ENCODE data around the gene BACH2. TPM values are rescaled to one million over a fixed set of nuclear protein-coding genes. Genes with fewer than 3 reads are reported as not detected.
A peak's percentile ranks its signal among the peaks of the same experiment; 100 is the strongest.

Gene BACH2
- total and polyA plus RNA-seq, 9 of the 15 experiments (the other 6 are each of a cell fraction or from before 2014, with no cell fraction given) = 0.06 to 3.1 (median 0.59) TPM

GRCh38 chr6:90294989-90295853 lies 1.4 kb downstream of the BACH2 start:
- ATAC-seq = peak; percentile 18
- Histone ChIP-seq H3K4me3 (peak overlapping the region; percentile 63), H3K9me3 (replicated peaks; ENCODE audit: control insufficient read depth, insufficient read depth, low read depth, low read length) (no peaks in the 10 kb centered on the region), H3K27me3 (ENCODE audit: control insufficient read depth in 2 of 2, insufficient read depth in 2 of 2, low read length in 2 of 2) (peaks cover 13 to 27% of the 10 kb centered on the region in 2 experiments; a peak in 4 of 5 replicates), H3K9ac (ENCODE audit: insufficient read depth in 1 of 2, low read depth in 2 of 2, low read length in 2 of 2) (peak overlapping the region; percentile 6 to 88; a peak in 3 of 4 replicates), H3K27ac (ENCODE audit: extremely low read depth, low read depth, low read length) (no peak overlapping the region), H4K20me1 (replicated peaks; ENCODE audit: control insufficient read depth, insufficient read depth, low read length) (no peaks in the 10 kb centered on the region; the same call in 1 of the 2 replicates), H3K9me1 (ENCODE audit: control insufficient read depth, insufficient read depth, low read length) (no peaks in the 10 kb centered on the region), H3K36me3 (ENCODE audit: control insufficient read depth, insufficient read depth, low read length) (no peaks in the 10 kb centered on the region), H2AFZ (ENCODE audit: low read depth, low read length) (peak overlapping the region; percentile 61), H3K79me2 (ENCODE audit: control insufficient read depth, insufficient read depth, low read length) (no peaks in the 10 kb centered on the region), H3K4me1 (replicated peaks in 1 of 2; ENCODE audit: control insufficient read depth in 2 of 2, insufficient read depth in 2 of 2, low read length in 2 of 2) (peaks cover 6 to 23% of the 10 kb centered on the region in 2 experiments; a peak in 4 of 5 replicates), H3K4me2 (ENCODE audit: insufficient read depth, low read length) (peak overlapping the region; percentile 70)
- CTCF ChIA-PET (ENCODE audit: low intra/inter-chr PET ratio) = no interaction called here
- WGBS (ENCODE audit: insufficient coverage, low coverage, missing lambda C conversion rate) = 4% methylated on average over 62 of the region's 79 CpGs
- POLR2A ChIA-PET = interaction anchor here (0.7 to 1.2 kb wide), 2 partner anchors 9 to 412 kb away, joined by 3 to 4 read pairs; no protein-coding TSS in a partner anchor
- no TSS peak for BruUV-seq (replicated peaks)
- in situ Hi-C loops (cut with MboI) (no loop called here), intact Hi-C loops (cut with micrococcal nuclease) (no loop called here)
- DNase-seq (ENCODE audit: extremely low read depth in 1 of 4, low spot score in 3 of 4) = peak; percentile 25 to 35 (median 33)
- FAIRE-seq = no peak
- TF ChIP-seq PRDM10 (IDR thresholded peaks at IDR 0.05; ENCODE audit: partially characterized antibody) (no peak), POLR2AphosphoS5 (IDR thresholded peaks at IDR 0.05; ENCODE audit: control insufficient read depth, insufficient read depth, low read depth, low read length) (no peak), ZNF324 (CRISPR knock-in tag; IDR thresholded peaks at IDR 0.05) (no peak), TCFL5 (CRISPR knock-in tag; conservative IDR thresholded peaks at IDR 0.05) (no peak), ZBTB1 (CRISPR knock-in tag; IDR thresholded peaks at IDR 0.05; ENCODE audit: borderline replicate concordance, low read depth) (no peak), BHLHE40 (IDR thresholded peaks at IDR 0.05; ENCODE audit: low read length) (no peak), E2F4 (CRISPR knock-in tag; IDR thresholded peaks at IDR 0.05; ENCODE audit: low read depth) (no peak), ZNF644 (tag; IDR thresholded peaks at IDR 0.05; ENCODE audit: low read depth) (no peak), JUN (IDR thresholded peaks at IDR 0.05; ENCODE audit: borderline replicate concordance, low read depth, low read length) (no peak), JUN (CRISPR knock-in tag; IDR thresholded peaks at IDR 0.05; ENCODE audit: borderline replicate concordance) (no peak), LARP7 (IDR thresholded peaks at IDR 0.05) (no peak), TCF7 (IDR thresholded peaks at IDR 0.05; ENCODE audit: borderline replicate concordance) (no peak), ZNF551 (CRISPR knock-in tag; IDR thresholded peaks at IDR 0.05) (no peak), NR3C1 (CRISPR knock-in tag; IDR thresholded peaks at IDR 0.05) (no peak), NFATC3 (IDR thresholded peaks at IDR 0.05) (no peak), ZNF212 (CRISPR knock-in tag; IDR thresholded peaks at IDR 0.05) (no peak), SAP30 (IDR thresholded peaks at IDR 0.05; ENCODE audit: borderline replicate concordance, insufficient read depth, low read depth, low read length, poor library complexity, severe bottlenecking) (peak; percentile 30), ARID2 (IDR thresholded peaks at IDR 0.05) (no peak)

Data from K562 (cell line).